AG10803 (cell line): Measurements from ENCODE around the gene CYB5B.
A peak's percentile ranks its signal among the peaks of the same experiment; 100 is the strongest.
"Not testable (repeated sequence)": the region's sequence is repeated elsewhere in the genome, so short reads cannot be mapped to it uniquely, and the experiment has no call there.

Experiments used
- DNase-seq: peaks from one replicate; pipeline ENCODE4 v3.0.0; 2010; ENCODE audit warnings: low read depth
- H3K4me3 ChIP-seq: 2 replicates; pipeline ENCODE4 v1.5.1; 2011; ENCODE audit warnings: mild to moderate bottlenecking, low read length, control low read depth
- CTCF ChIP-seq: conservative IDR thresholded peaks from 2 replicates; pipeline ENCODE4 v1.5.1; 2011; ENCODE audit warnings: mild to moderate bottlenecking, low read length, control low read depth, inconsistent platforms

CYB5B gene

GRCh38 chr16:69436896-69437295 is 12.5 kb downstream of the CYB5B start:
- no peak for DNase-seq
- no peak for TF ChIP-seq CTCF

GRCh38 chr16:69438465-69438864 is 14.0 kb downstream of the CYB5B start:
- TF ChIP-seq CTCF, result no peak
- H3K4me3 ChIP-seq, result no peak overlapping the region
- no peak for DNase-seq

More at GRCh38 chr16:69436896-69437295, 12.5 kb downstream of the CYB5B start:
- H3K4me3 ChIP-seq, result no peak overlapping the region

GRCh38 chr16:69440250-69440649 is 15.8 kb downstream of the CYB5B start:
- H3K4me3 ChIP-seq, result no peak overlapping the region
- no peak for TF ChIP-seq CTCF
- DNase-seq, result no peak

- H3K4me3 ChIP-seq, DNase-seq: not testable (repeated sequence)
Measured at GRCh38 chr16:69441030-69441429, 16.6 kb downstream of the CYB5B start.

GRCh38 chr16:69443927-69444631 is 19.7 kb downstream of the CYB5B start:
- DNase-seq, result peak; percentile 49
- TF ChIP-seq CTCF, result no peak
- H3K4me3 ChIP-seq, result peak overlapping the region; percentile 29

GRCh38 chr16:69444873-69445517 is 20.6 kb downstream of the CYB5B start:
- peak overlapping the region; percentile 29 for H3K4me3 ChIP-seq
- peak; percentile 64 for DNase-seq
- TF ChIP-seq CTCF, result no peak

- no peak for TF ChIP-seq CTCF
- DNase-seq, result peak; percentile 90
- H3K4me3 ChIP-seq, result no peak overlapping the region
Measured at GRCh38 chr16:69448470-69449193, 24.2 kb downstream of the CYB5B start.
